GM12878 (cell line): ENCODE data around the gene MYBPHL.

Experiments
- CREB1 ChIP-seq: IDR thresholded peaks from 2 replicates; pipeline ENCODE4 v1.6.1; 2012; ENCODE audit warnings: low read depth, mild to moderate bottlenecking, inconsistent platforms
- EP300 ChIP-seq, 2 experiments: fragments of 150-350 bp in 1 of 2; IDR thresholded peaks; 2 replicates each; pipeline ENCODE4 v1.6.1; 2011 to 2012; ENCODE audit warnings: low read depth in 2 of 2, low read length in 2 of 2, borderline replicate concordance in 1 of 2, improper control_type of control experiment in 1 of 2, inconsistent platforms in 1 of 2; ENCODE audit not compliant: control insufficient read depth in 1 of 2
- SMAD5 ChIP-seq: IDR thresholded peaks from 2 replicates; pipeline ENCODE4 v1.6.1; 2016; ENCODE audit warnings: antibody characterized with exemption, low read depth
- YY1 ChIP-seq: IDR thresholded peaks from 2 replicates; pipeline ENCODE4 v1.6.1; 2011; ENCODE audit warnings: low read depth, mild to moderate bottlenecking, low read length
- TF ChIP-seq, protein P1 (sequence below), 3 experiments: IDR thresholded peaks in 2 of 3; conservative IDR thresholded peaks in 1 of 3; 2 replicates each; pipeline ENCODE4 v1.5.1; 2011; ENCODE audit warnings: low read depth in 3 of 3, low read length in 3 of 3, mild to moderate bottlenecking in 3 of 3, control low read depth in 2 of 3, moderate library complexity in 2 of 3, inconsistent platforms in 1 of 3, mixed read lengths in 1 of 3; ENCODE audit not compliant: control insufficient read depth in 2 of 3, insufficient read depth in 1 of 3; ENCODE audit errors: extremely low read depth in 1 of 3
- TF ChIP-seq, protein P2 (sequence below): IDR thresholded peaks from 2 replicates; pipeline ENCODE4 v1.6.1; 2012; ENCODE audit warnings: low read depth, low read length, improper control_type of control experiment

DNA sequence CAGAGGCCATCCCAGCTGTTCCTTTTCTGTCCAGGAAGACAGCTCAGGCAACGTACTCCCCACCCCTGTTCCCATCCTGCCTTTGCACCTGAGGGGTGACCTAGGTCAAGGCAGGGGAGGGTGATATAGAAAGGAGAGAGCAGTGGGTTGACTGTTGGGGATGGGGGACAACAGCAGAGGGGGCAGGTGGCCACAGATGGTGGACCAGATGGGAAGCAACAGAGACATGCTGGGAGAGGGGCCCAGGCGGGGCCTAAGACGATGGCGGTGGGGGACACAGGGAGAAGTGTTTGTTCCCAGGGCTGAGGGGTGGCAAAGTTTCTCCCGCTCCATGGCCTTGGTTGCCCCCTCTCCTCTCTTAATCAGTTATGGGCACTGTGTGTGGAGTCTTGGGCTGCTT, 51.1 kb downstream of the MYBPHL start:
- TF ChIP-seq, protein P1, sequence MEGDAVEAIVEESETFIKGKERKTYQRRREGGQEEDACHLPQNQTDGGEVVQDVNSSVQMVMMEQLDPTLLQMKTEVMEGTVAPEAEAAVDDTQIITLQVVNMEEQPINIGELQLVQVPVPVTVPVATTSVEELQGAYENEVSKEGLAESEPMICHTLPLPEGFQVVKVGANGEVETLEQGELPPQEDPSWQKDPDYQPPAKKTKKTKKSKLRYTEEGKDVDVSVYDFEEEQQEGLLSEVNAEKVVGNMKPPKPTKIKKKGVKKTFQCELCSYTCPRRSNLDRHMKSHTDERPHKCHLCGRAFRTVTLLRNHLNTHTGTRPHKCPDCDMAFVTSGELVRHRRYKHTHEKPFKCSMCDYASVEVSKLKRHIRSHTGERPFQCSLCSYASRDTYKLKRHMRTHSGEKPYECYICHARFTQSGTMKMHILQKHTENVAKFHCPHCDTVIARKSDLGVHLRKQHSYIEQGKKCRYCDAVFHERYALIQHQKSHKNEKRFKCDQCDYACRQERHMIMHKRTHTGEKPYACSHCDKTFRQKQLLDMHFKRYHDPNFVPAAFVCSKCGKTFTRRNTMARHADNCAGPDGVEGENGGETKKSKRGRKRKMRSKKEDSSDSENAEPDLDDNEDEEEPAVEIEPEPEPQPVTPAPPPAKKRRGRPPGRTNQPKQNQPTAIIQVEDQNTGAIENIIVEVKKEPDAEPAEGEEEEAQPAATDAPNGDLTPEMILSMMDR (IDR thresholded peaks at IDR 0.05 in 2 of 3, conservative IDR thresholded peaks at IDR 0.05 in 1 of 3; ENCODE audit: control insufficient read depth in 2 of 3, extremely low read depth in 1 of 3, insufficient read depth in 1 of 3, low read depth in 3 of 3, low read length in 3 of 3), result no peak
- TF ChIP-seq SMAD5 (no peak), CREB1 (no peak), EP300 (IDR thresholded peaks at IDR 0.05; ENCODE audit: borderline replicate concordance in 1 of 2, control insufficient read depth in 1 of 2, low read depth in 2 of 2, low read length in 2 of 2) (no peak), YY1 (no peak)
- TF ChIP-seq, protein P2, sequence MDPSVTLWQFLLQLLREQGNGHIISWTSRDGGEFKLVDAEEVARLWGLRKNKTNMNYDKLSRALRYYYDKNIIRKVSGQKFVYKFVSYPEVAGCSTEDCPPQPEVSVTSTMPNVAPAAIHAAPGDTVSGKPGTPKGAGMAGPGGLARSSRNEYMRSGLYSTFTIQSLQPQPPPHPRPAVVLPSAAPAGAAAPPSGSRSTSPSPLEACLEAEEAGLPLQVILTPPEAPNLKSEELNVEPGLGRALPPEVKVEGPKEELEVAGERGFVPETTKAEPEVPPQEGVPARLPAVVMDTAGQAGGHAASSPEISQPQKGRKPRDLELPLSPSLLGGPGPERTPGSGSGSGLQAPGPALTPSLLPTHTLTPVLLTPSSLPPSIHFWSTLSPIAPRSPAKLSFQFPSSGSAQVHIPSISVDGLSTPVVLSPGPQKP, result no peak
